ENCODE measurements around the gene CSAD. TPM values are rescaled to one million over a fixed set of nuclear protein-coding genes. Genes with fewer than 3 reads are reported as not detected.

The CSAD gene
- total and polyA plus RNA-seq, 2 of the 13 experiments (the other 11 are each of a cell fraction or from before 2014, with no cell fraction given) = 7.2 to 23.5 TPM

- TF ChIP-seq, protein P1, sequence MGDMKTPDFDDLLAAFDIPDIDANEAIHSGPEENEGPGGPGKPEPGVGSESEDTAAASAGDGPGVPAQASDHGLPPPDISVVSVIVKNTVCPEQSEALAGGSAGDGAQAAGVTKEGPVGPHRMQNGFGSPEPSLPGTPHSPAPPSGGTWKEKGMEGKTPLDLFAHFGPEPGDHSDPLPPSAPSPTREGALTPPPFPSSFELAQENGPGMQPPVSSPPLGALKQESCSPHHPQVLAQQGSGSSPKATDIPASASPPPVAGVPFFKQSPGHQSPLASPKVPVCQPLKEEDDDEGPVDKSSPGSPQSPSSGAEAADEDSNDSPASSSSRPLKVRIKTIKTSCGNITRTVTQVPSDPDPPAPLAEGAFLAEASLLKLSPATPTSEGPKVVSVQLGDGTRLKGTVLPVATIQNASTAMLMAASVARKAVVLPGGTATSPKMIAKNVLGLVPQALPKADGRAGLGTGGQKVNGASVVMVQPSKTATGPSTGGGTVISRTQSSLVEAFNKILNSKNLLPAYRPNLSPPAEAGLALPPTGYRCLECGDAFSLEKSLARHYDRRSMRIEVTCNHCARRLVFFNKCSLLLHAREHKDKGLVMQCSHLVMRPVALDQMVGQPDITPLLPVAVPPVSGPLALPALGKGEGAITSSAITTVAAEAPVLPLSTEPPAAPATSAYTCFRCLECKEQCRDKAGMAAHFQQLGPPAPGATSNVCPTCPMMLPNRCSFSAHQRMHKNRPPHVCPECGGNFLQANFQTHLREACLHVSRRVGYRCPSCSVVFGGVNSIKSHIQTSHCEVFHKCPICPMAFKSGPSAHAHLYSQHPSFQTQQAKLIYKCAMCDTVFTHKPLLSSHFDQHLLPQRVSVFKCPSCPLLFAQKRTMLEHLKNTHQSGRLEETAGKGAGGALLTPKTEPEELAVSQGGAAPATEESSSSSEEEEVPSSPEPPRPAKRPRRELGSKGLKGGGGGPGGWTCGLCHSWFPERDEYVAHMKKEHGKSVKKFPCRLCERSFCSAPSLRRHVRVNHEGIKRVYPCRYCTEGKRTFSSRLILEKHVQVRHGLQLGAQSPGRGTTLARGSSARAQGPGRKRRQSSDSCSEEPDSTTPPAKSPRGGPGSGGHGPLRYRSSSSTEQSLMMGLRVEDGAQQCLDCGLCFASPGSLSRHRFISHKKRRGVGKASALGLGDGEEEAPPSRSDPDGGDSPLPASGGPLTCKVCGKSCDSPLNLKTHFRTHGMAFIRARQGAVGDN (CRISPR knock-in tag; IDR thresholded peaks at IDR 0.05) = peak; percentile 36
- TF ChIP-seq GTF3A (CRISPR knock-in tag; conservative IDR thresholded peaks at IDR 0.05) = no peak
Measured at GRCh38 chr12:53160000-53160399, 20.7 kb downstream of the CSAD start (continued).

DNA sequence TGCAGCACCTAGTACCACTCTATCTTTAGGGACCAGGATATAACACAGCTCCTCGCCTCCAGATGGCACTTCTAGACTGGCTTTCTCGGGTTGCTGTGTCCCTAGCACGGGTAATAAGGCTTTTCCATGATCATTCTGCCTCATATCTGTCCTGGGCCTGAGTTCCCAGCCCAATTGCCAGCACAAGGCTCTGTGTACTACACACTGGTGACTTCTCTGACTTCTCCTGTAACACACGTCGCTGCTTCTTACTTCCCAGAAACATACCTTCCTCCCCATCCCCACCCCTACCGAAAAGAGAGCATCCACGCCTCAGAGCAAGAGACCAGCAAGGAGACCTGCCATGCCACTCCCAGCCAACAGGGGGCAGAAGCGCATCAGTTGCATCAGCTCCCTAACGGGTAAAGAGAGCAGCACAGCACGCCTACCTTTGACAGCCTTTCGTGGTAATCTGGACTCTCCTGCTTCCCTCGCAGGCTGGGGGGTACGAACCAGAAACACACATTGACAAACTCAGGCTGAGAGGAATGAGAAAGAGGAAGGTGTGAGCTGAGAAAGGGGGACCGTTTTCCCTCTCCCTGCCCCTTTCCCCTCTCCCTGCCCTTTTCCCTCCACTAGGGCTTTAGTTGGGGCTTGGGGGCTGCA lies 21.4 kb downstream of the CSAD start:
- ChIA-PET CTCF (ENCODE audit: low intra/inter-chr PET ratio, low total read pairs) (interaction anchor here (0.9 to 4.1 kb wide), 5 partner anchors 16 to 128 kb away, joined by 3 to 23 read pairs (median 4); no protein-coding TSS in a partner anchor), POLR2A (interaction anchor here (1.0 to 4.5 kb wide), 7 partner anchors 16 to 162 kb away, joined by 3 to 34 read pairs (median 6); partner anchors contain the start of genes AAAS, CSAD, PFDN5 and SOAT2)
- H3K4me2 ChIP-seq (ENCODE audit: low read depth, low read length) = peak overlapping the region; percentile 50
- H3K79me2 ChIP-seq (ENCODE audit: insufficient read depth, low read length) = no peaks in the 10 kb centered on the region
- H4K20me1 ChIP-seq (ENCODE audit: insufficient read depth, low read length) = no peaks in the 10 kb centered on the region
- peak; percentile 88 for ATAC-seq
- H2AFZ ChIP-seq (ENCODE audit: low read length) = no peak overlapping the region
- no TSS peak for BruUV-seq (replicated peaks)
- peaks cover 44% of the 10 kb centered on the region for H3K4me1 ChIP-seq (ENCODE audit: insufficient read depth, low read length)
- no peak overlapping the region for H3K27ac ChIP-seq (ENCODE audit: extremely low read length, insufficient read depth, low read length)
- no peaks in the 10 kb centered on the region for H3K36me3 ChIP-seq (replicated peaks in 1 of 2; ENCODE audit: control insufficient read depth in 1 of 2, insufficient read depth in 2 of 2, low read length in 2 of 2)
- peak; percentile 77 for DNase-seq (ENCODE audit: low spot score)
- in situ Hi-C loops (cut with HindIII; ENCODE audit: extremely low pct_ligation_motif_present, low pct_unique_long_range_greater_than_20kb) (loop anchor here (5.0 kb wide), 1 partner anchor 33 kb away; no protein-coding TSS in a partner anchor), intact Hi-C loops (cut with micrococcal nuclease; ENCODE audit: unreplicated experiment) (loop anchor here (1.0 to 5.0 kb wide), 3 partner anchors 31 to 128 kb away; no protein-coding TSS in a partner anchor)
- no peaks in the 10 kb centered on the region for H3K9me3 ChIP-seq (ENCODE audit: low read length)
- WGBS (ENCODE audit: low lambda C conversion rate) = 7% methylated on average over 14 of the region's 14 CpGs
- peak overlapping the region in 1 of 3 experiments; percentile 36; a peak in 1 of 6 replicates for H3K4me3 ChIP-seq (replicated peaks in 1 of 3; ENCODE audit: insufficient read depth in 1 of 3, low read depth in 2 of 3, low read length in 3 of 3)
- H3K9ac ChIP-seq (ENCODE audit: insufficient read depth, low read depth, low read length) = no peak overlapping the region
- peak; percentile 95 for FAIRE-seq
- no peaks in the 10 kb centered on the region for H3K27me3 ChIP-seq (ENCODE audit: control insufficient read depth in 1 of 2, insufficient read depth in 2 of 2, low read length in 2 of 2)
- TF ChIP-seq PAX8 (CRISPR knock-in tag; IDR thresholded peaks at IDR 0.05; ENCODE audit: borderline replicate concordance) (no peak), IKZF4 (CRISPR knock-in tag; IDR thresholded peaks at IDR 0.05; ENCODE audit: borderline replicate concordance, low read depth, not compliant biosample characterization) (no peak), ZNF883 (CRISPR knock-in tag; IDR thresholded peaks at IDR 0.05; ENCODE audit: not compliant biosample characterization) (no peak), EHMT2 (IDR thresholded peaks at IDR 0.05; ENCODE audit: borderline replicate concordance, low read depth, low read length) (no peak), ZNF570 (CRISPR knock-in tag; IDR thresholded peaks at IDR 0.05; ENCODE audit: borderline replicate concordance) (no peak), MEIS2 (CRISPR knock-in tag; IDR thresholded peaks at IDR 0.05) (peak; percentile 25; the same call in 1 of the 2 replicates), KLF6 (CRISPR knock-in tag; IDR thresholded peaks at IDR 0.05) (no peak), MXI1 (IDR thresholded peaks at IDR 0.05; ENCODE audit: borderline replicate concordance, low read depth, low read length) (peak; percentile 15; the same call in 1 of the 3 replicates), ZNF841 (CRISPR knock-in tag; IDR thresholded peaks at IDR 0.05; ENCODE audit: borderline replicate concordance) (no peak), HDAC2 (CRISPR knock-in tag; IDR thresholded peaks at IDR 0.05) (peak; percentile 49; the same call in 1 of the 2 replicates), ZNF317 (CRISPR knock-in tag; IDR thresholded peaks at IDR 0.05) (no peak), ZNF280B (CRISPR knock-in tag; IDR thresholded peaks at IDR 0.05; ENCODE audit: borderline replicate concordance) (no peak)
- TF ChIP-seq, protein P2, sequence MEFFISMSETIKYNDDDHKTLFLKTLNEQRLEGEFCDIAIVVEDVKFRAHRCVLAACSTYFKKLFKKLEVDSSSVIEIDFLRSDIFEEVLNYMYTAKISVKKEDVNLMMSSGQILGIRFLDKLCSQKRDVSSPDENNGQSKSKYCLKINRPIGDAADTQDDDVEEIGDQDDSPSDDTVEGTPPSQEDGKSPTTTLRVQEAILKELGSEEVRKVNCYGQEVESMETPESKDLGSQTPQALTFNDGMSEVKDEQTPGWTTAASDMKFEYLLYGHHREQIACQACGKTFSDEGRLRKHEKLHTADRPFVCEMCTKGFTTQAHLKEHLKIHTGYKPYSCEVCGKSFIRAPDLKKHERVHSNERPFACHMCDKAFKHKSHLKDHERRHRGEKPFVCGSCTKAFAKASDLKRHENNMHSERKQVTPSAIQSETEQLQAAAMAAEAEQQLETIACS (CRISPR knock-in tag; IDR thresholded peaks at IDR 0.05) = no peak

Data from HepG2 (cell line).